ENCODE results near the gene SLC9A3. TPM values are rescaled to one million over a fixed set of nuclear protein-coding genes. Genes with fewer than 3 reads are reported as not detected.

Gene SLC9A3
- total RNA-seq, 3 donors from 2014 or later (not counting 1 experiment from before 2014, with no cell fraction given) = 0.61 to 1.1 (median 0.73) TPM

DNA sequence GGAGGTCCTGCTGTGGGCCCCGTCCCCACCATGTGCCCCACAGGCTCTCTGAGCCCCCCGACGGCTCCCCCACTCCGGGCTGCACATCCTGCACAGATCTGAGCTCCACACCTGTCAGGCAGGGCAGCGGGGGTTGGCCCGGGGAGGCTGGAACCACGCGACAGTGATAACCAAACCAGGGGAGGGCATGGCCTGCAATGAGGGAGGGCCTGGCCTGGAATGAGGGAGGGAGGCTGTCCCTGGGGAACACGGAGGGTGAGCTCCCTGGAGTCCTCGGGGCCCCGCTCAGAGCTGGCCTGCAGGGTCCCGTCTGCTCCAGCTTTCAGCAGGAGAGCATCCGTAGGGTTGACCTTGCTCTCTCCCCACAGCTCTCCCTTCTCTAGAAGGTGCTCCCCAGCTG, 30.5 kb downstream of the SLC9A3 start:
- Mint-ChIP-seq H3K9me3 (no peaks in the 10 kb centered on the region), H3K36me3 (no peaks in the 10 kb centered on the region), H3K4me3 (no peak overlapping the region), H3K27ac (no peak overlapping the region), H3K27me3 (ENCODE audit: low read depth in 2 of 2) (peaks cover 0 to 7% of the 10 kb centered on the region in 2 donors), H3K4me1 (no peaks in the 10 kb centered on the region)
- Histone ChIP-seq H3K4me1 (ENCODE audit: control insufficient read depth, insufficient read depth, low read length) (no peaks in the 10 kb centered on the region), H3K27me3 (ENCODE audit: control insufficient read depth, insufficient read depth, low read length) (no peaks in the 10 kb centered on the region), H3K36me3 (ENCODE audit: control insufficient read depth, insufficient read depth, low read length) (no peaks in the 10 kb centered on the region), H3K9me3 (ENCODE audit: control insufficient read depth, insufficient read depth, low read length) (no peaks in the 10 kb centered on the region), H3K27ac (ENCODE audit: low read length) (no peak overlapping the region), H3K4me3 (ENCODE audit: low read length) (no peak overlapping the region)
- ATAC-seq = no peak
- WGBS (ENCODE audit: insufficient coverage) = 69% methylated on average over 13 of the region's 13 CpGs
- no peak for DNase-seq
- intact Hi-C loops (cut with micrococcal nuclease) = no loop called here
- TF ChIP-seq, protein P1, sequence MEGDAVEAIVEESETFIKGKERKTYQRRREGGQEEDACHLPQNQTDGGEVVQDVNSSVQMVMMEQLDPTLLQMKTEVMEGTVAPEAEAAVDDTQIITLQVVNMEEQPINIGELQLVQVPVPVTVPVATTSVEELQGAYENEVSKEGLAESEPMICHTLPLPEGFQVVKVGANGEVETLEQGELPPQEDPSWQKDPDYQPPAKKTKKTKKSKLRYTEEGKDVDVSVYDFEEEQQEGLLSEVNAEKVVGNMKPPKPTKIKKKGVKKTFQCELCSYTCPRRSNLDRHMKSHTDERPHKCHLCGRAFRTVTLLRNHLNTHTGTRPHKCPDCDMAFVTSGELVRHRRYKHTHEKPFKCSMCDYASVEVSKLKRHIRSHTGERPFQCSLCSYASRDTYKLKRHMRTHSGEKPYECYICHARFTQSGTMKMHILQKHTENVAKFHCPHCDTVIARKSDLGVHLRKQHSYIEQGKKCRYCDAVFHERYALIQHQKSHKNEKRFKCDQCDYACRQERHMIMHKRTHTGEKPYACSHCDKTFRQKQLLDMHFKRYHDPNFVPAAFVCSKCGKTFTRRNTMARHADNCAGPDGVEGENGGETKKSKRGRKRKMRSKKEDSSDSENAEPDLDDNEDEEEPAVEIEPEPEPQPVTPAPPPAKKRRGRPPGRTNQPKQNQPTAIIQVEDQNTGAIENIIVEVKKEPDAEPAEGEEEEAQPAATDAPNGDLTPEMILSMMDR (IDR thresholded peaks at IDR 0.05) = no peak

DNA sequence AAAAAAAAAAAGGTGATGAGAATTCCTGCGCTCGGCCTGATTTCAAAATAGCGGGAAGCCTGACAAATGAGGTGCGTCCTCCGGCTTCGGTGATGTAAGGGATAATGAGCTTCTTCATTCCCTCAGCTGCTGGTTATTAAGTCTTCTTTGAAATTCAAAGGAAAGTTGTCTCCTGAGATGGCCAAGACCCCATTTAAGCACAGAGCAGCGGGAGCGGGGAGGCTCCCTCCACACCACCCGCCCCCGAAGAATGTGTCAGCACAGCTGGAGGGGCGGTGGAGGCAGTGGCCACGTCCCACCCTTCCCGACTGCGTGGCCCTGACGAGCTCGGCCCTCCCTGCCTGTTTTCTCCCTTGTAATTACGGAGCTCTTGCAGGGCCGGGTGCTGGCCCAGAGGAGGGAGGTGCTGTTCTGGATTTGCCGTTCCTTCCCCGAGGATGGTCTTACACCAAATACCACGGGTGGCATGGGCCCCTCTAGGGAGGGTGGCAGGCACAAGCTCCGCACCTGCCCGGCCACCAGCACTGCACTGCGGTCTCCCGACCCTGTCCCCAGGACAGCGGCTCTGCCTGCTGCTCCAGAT, 31.0 kb downstream of the SLC9A3 start:
- H3K4me1 ChIP-seq (ENCODE audit: control insufficient read depth, insufficient read depth, low read length) = no peaks in the 10 kb centered on the region
- 80% methylated on average over 26 of the region's 26 CpGs for WGBS (ENCODE audit: insufficient coverage)
- Mint-ChIP-seq H3K36me3 (no peaks in the 10 kb centered on the region), H3K27me3 (ENCODE audit: low read depth in 2 of 2) (peaks cover 0 to 6% of the 10 kb centered on the region in 2 donors), H3K27ac (no peak overlapping the region), H3K4me3 (no peak overlapping the region), H3K4me1 (no peaks in the 10 kb centered on the region), H3K9me3 (no peaks in the 10 kb centered on the region)
- no peaks in the 10 kb centered on the region for H3K36me3 ChIP-seq (ENCODE audit: control insufficient read depth, insufficient read depth, low read length)
- no peaks in the 10 kb centered on the region for H3K9me3 ChIP-seq (ENCODE audit: control insufficient read depth, insufficient read depth, low read length)
- no peak for ATAC-seq
- H3K27me3 ChIP-seq (ENCODE audit: control insufficient read depth, insufficient read depth, low read length) = no peaks in the 10 kb centered on the region
- no peak for DNase-seq
- intact Hi-C loops (cut with micrococcal nuclease) = no loop called here
- no peak overlapping the region for H3K27ac ChIP-seq (ENCODE audit: low read length)
- H3K4me3 ChIP-seq (ENCODE audit: low read length) = no peak overlapping the region
- TF ChIP-seq, protein P1 (IDR thresholded peaks at IDR 0.05) = no peak

DNA sequence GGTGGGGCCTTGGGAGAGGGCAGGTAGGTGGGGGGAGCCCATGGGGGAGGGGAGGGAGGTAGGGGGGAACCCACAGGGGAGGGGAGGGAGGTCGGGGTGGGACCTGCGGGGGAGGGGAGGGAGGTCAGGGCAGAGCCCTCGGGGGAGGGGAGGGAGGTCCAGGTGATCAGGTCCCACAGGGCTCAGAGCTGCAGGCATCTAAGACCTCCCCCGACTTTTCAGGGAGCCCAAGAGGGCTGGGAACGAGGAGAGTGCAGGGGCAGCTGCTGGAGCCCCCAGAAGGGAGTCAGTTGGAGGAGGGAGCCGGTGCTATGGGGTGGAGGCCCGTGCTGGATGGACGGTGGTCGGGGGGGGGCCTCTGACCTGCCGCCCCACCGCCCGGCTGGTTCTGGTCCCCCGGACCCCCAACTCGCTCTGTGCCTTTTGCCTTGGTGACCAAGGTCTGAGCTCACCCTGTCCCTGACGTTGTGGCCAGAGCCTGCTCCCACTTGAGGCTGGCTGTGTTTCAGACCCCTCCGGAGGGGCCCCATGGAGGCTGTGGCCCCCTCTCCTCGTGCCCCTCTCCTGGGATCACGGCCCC, 31.8 kb downstream of the SLC9A3 start:
- H3K36me3 ChIP-seq (ENCODE audit: control insufficient read depth, insufficient read depth, low read length) = no peaks in the 10 kb centered on the region
- H3K9me3 Mint-ChIP-seq = no peaks in the 10 kb centered on the region
- no peaks in the 10 kb centered on the region for H3K36me3 Mint-ChIP-seq
- H3K27me3 Mint-ChIP-seq (ENCODE audit: low read depth in 2 of 2) = peaks cover 0 to 2% of the 10 kb centered on the region in 2 donors
- ATAC-seq = no peak
- no peak for DNase-seq
- no peaks in the 10 kb centered on the region for H3K4me1 ChIP-seq (ENCODE audit: control insufficient read depth, insufficient read depth, low read length)
- H3K4me1 Mint-ChIP-seq = no peaks in the 10 kb centered on the region
- H3K27ac ChIP-seq (ENCODE audit: low read length) = no peak overlapping the region
- no peak overlapping the region for H3K27ac Mint-ChIP-seq
- no peaks in the 10 kb centered on the region for H3K27me3 ChIP-seq (ENCODE audit: control insufficient read depth, insufficient read depth, low read length)
- no peaks in the 10 kb centered on the region for H3K9me3 ChIP-seq (ENCODE audit: control insufficient read depth, insufficient read depth, low read length)
- no peak overlapping the region for H3K4me3 ChIP-seq (ENCODE audit: low read length)
- 74% methylated on average over 17 of the region's 18 CpGs for WGBS (ENCODE audit: insufficient coverage)
- H3K4me3 Mint-ChIP-seq = no peak overlapping the region
- intact Hi-C loops (cut with micrococcal nuclease) = no loop called here
- TF ChIP-seq, protein P1 (IDR thresholded peaks at IDR 0.05) = no peak

DNA sequence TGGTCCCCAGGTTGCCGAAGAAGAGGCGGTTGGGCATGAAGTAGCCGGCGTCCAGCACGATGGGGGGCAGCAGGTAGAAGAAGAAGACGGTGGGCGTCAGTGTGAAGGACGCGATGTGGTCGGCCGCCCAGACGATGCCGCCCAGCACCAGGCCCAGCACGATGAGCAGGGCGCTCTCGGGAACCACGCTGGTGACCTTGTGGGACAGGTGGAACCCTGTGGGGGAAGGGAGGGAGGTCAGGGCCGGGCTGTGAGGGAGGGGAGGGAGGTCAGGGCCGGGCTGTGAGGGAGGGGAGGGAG, 32.4 kb downstream of the SLC9A3 start:
- H3K36me3 ChIP-seq (ENCODE audit: control insufficient read depth, insufficient read depth, low read length) = no peaks in the 10 kb centered on the region
- no peak overlapping the region for H3K27ac Mint-ChIP-seq
- no peak overlapping the region for H3K4me3 Mint-ChIP-seq
- H3K9me3 Mint-ChIP-seq = no peaks in the 10 kb centered on the region
- no peaks in the 10 kb centered on the region for H3K36me3 Mint-ChIP-seq
- TF ChIP-seq, protein P1 (IDR thresholded peaks at IDR 0.05) = no peak
- no peak overlapping the region for H3K27ac ChIP-seq (ENCODE audit: low read length)
- ATAC-seq (no peak), DNase-seq (no peak)
- no peaks in the 10 kb centered on the region for H3K9me3 ChIP-seq (ENCODE audit: control insufficient read depth, insufficient read depth, low read length)
- H3K27me3 ChIP-seq (ENCODE audit: control insufficient read depth, insufficient read depth, low read length) = no peaks in the 10 kb centered on the region
- peaks cover 0 to 2% of the 10 kb centered on the region in 2 donors for H3K27me3 Mint-ChIP-seq (ENCODE audit: low read depth in 2 of 2)
- no peaks in the 10 kb centered on the region for H3K4me1 ChIP-seq (ENCODE audit: control insufficient read depth, insufficient read depth, low read length)
- no peaks in the 10 kb centered on the region for H3K4me1 Mint-ChIP-seq
- intact Hi-C loops (cut with micrococcal nuclease) = no loop called here
- WGBS (ENCODE audit: insufficient coverage) = 86% methylated on average over 19 of the region's 19 CpGs
- H3K4me3 ChIP-seq (ENCODE audit: low read length) = no peak overlapping the region
